ENCODE results near the gene NDNF. TPM values are rescaled to one million over a fixed set of nuclear protein-coding genes. Genes with fewer than 3 reads are reported as not detected.
A peak's percentile ranks its signal among the peaks of the same experiment; 100 is the strongest.

The NDNF gene
- total RNA-seq, 1 donor from 2014 or later, result 1.3 TPM

DNA sequence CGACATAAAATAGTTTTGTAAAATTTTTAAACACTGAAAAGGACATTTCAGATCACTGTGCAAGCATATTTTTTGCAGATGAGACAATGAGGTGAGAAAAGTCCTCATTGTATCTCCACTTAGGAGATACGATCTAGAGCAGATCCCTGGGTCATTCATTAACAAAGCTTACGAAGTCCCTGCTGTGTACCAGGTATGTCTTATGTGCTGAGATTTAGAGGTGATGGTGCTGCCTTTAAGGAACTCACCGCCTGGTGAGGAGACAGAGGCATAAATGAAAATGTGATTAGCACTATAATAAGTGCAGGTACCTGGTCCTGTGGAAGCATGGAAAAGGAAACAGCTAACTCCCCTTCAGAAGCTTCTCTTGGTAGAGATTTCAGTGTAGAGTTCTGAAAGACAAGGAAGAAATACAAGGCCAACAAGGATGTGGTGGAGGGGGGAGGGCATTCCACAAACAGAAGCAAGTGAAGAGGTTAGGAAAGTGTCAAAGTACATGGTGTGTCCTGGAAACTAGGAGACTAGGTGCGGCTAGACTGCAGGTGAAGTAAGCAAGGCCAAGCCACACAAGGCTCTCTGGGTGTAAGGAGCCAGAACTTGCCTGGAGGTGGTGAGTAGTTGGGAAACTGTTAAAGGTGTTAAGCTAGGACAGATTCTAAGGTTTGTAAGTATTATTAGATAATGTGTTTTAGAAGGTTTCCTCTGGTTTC is 1.5 kb upstream of the NDNF start:
- Mint-ChIP-seq H3K27me3 (ENCODE audit: unreplicated experiment) (peaks cover 8% of the 10 kb centered on the region), H3K36me3 (ENCODE audit: unreplicated experiment) (no peaks in the 10 kb centered on the region), H3K4me1 (ENCODE audit: low read depth, unreplicated experiment) (peaks cover 2% of the 10 kb centered on the region), H3K27ac (ENCODE audit: unreplicated experiment) (no peak overlapping the region), H3K4me3 (ENCODE audit: unreplicated experiment) (peak overlapping the region; percentile 16), H3K9me3 (ENCODE audit: unreplicated experiment) (peaks cover 4% of the 10 kb centered on the region)
- TF ChIP-seq CTCF (IDR thresholded peaks at IDR 0.05; ENCODE audit: partially characterized antibody, unreplicated experiment), result no peak
- no peak for DNase-seq

GRCh38 chr4:121073004-121073435 is 685 bp upstream of the NDNF start:
- peak overlapping the region; percentile 91 for H3K4me3 Mint-ChIP-seq (ENCODE audit: unreplicated experiment)
- H3K27me3 Mint-ChIP-seq (ENCODE audit: unreplicated experiment), result peaks cover 8% of the 10 kb centered on the region
- peak overlapping the region; percentile 62 for H3K27ac Mint-ChIP-seq (ENCODE audit: unreplicated experiment)
- H3K36me3 Mint-ChIP-seq (ENCODE audit: unreplicated experiment), result no peaks in the 10 kb centered on the region
- peaks cover 2% of the 10 kb centered on the region for H3K4me1 Mint-ChIP-seq (ENCODE audit: low read depth, unreplicated experiment)
- peaks cover 4% of the 10 kb centered on the region for H3K9me3 Mint-ChIP-seq (ENCODE audit: unreplicated experiment)
- peak; percentile 31 for DNase-seq
- no peak for TF ChIP-seq CTCF (IDR thresholded peaks at IDR 0.05; ENCODE audit: partially characterized antibody, unreplicated experiment)

DNA sequence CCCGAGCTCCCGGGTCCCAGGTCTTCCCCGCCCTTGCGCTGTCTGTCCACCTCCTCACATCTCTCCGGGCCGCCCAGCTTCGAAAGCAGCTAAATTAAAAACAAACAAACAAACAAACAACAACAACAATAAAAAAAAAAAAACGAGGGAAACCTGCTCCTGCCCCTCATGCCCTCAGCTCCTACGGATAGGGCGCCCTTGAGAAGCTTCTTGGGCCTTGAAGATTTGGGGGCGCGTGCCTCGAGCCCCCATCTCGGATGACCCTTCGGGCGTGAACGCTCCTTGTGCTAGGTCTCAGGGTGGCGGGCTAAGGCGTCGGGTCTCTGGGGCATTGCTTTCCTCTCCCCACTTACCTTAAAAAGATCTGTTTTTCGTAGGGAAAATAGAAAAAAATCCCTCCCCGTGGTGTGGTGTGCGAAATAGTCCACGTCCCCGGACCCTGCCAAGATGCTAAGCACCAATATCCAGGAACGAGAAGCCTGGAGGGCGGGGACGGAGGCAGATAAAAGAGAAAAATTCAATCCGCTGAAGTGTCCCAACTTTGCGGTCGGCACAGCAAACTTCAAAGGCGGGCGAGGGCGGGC is 603 bp downstream of the NDNF start:
- H3K27ac Mint-ChIP-seq (ENCODE audit: unreplicated experiment), result no peak overlapping the region
- H3K9me3 Mint-ChIP-seq (ENCODE audit: unreplicated experiment), result peaks cover 2% of the 10 kb centered on the region
- no peak for TF ChIP-seq CTCF (IDR thresholded peaks at IDR 0.05; ENCODE audit: partially characterized antibody, unreplicated experiment)
- H3K4me3 Mint-ChIP-seq (ENCODE audit: unreplicated experiment), result peak overlapping the region; percentile 84
- H3K36me3 Mint-ChIP-seq (ENCODE audit: unreplicated experiment), result no peaks in the 10 kb centered on the region
- H3K4me1 Mint-ChIP-seq (ENCODE audit: low read depth, unreplicated experiment), result peaks cover 2% of the 10 kb centered on the region
- DNase-seq, result no peak
- H3K27me3 Mint-ChIP-seq (ENCODE audit: unreplicated experiment), result peaks cover 8% of the 10 kb centered on the region

DNA sequence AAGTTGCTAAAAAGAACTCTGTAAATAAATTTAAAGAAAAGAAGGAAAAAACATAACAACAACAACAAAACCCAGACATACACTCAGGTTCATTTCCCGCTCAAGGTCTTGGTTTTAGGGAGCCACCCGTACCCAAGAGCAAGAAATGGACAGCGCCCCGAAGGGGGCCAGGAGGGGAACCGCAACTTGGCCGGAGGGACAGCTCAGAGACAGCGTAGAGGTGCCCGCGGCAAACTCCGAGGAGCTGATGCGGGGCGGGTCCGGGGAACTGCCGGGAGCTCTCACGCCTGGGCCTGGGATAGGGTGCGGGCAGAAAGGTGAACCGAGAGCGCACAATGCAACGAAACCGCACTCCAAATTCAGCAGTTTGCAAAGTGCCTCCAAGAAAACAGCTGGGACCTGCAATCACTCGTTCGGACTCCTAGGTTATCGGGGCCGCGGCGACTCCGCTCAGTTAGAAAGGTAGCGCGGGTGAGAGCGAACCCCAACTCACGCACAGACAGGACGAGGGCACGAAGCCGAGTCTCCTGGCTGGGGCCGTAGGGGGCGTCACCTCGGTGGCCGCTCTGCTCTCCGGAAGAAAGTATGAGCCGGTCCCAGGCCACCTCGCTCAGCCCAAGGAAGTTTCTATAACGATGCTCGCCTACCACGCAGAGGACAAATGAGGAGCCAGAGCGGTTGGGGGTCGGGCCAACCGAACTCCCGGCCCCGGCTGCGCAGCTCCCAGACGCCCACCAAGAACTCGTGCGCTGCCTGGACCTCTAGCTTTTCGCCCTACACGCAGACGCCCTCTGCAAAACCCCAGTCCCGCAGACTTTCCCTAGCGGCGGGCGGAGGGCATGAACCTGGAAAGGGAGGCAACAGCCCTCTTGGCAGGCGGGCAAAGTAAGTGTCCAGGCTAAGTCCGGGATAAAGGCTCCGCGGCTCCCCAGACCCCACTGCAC is 1.4 kb downstream of the NDNF start:
- H3K27me3 Mint-ChIP-seq (ENCODE audit: unreplicated experiment), result peaks cover 8% of the 10 kb centered on the region
- H3K27ac Mint-ChIP-seq (ENCODE audit: unreplicated experiment), result no peak overlapping the region
- peaks cover 2% of the 10 kb centered on the region for H3K4me1 Mint-ChIP-seq (ENCODE audit: low read depth, unreplicated experiment)
- H3K36me3 Mint-ChIP-seq (ENCODE audit: unreplicated experiment), result no peaks in the 10 kb centered on the region
- peak overlapping the region; percentile 84 for H3K4me3 Mint-ChIP-seq (ENCODE audit: unreplicated experiment)
- peak; percentile 49 for TF ChIP-seq CTCF (IDR thresholded peaks at IDR 0.05; ENCODE audit: partially characterized antibody, unreplicated experiment)
- H3K9me3 Mint-ChIP-seq (ENCODE audit: unreplicated experiment), result peaks cover 2% of the 10 kb centered on the region
- DNase-seq, result peak; percentile 75
